GM23338 (cell line): ENCODE results near the gene TM9SF4. TPM values are rescaled to one million over a fixed set of nuclear protein-coding genes. Genes with fewer than 3 reads are reported as not detected.

Source experiments
- ATAC-seq: fragments of 200-7000 bp; cut with Tn5 transposase; 3 replicates; pipeline ENCODE4 v1.9.1; 2020
- DNase-seq: peaks from one replicate; pipeline ENCODE4 v3.0.0-alpha.2; 2015; ENCODE audit warnings: low spot score
- H2AFZ ChIP-seq: fragments of 200-600 bp; sonication (generic); 2 replicates; pipeline ENCODE4 v1.8.0; 2016; ENCODE audit warnings: antibody characterized with exemption, mild to moderate bottlenecking, moderate library complexity
- H3F3A ChIP-seq: fragments of 200-600 bp; sonication (generic); replicated peaks from 2 replicates; pipeline ENCODE4 v1.8.0; 2017; ENCODE audit warnings: antibody characterized with exemption, mixed run types, low read depth
- H3K27ac ChIP-seq: fragments of 200-600 bp; sonication (generic); 2 replicates; pipeline ENCODE4 v1.6.1; 2016; ENCODE audit warnings: low read depth
- H3K27me3 ChIP-seq: fragments of 200-600 bp; sonication (generic); 2 replicates; pipeline ENCODE4 v1.8.0; 2016; ENCODE audit warnings: mild to moderate bottlenecking, mixed run types, moderate library complexity; ENCODE audit not compliant: insufficient read depth
- H3K36me3 ChIP-seq: fragments of 200-600 bp; sonication (generic); 2 replicates; pipeline ENCODE4 v1.8.0; 2016; ENCODE audit warnings: mild to moderate bottlenecking; ENCODE audit not compliant: insufficient read depth
- H3K4me1 ChIP-seq: fragments of 200-600 bp; sonication (generic); 2 replicates; pipeline ENCODE4 v1.8.0; 2016; ENCODE audit warnings: mild to moderate bottlenecking, moderate library complexity; ENCODE audit not compliant: insufficient read depth
- H3K4me2 ChIP-seq: fragments of 200-600 bp; sonication (generic); 2 replicates; pipeline ENCODE4 v1.7.1; 2017; ENCODE audit warnings: mixed run types
- H3K4me3 ChIP-seq: fragments of 200-600 bp; sonication (generic); 2 replicates; pipeline ENCODE4 v1.6.1; 2016; ENCODE audit warnings: mixed run types
- H3K79me2 ChIP-seq: fragments of 200-600 bp; sonication (generic); replicated peaks from 2 replicates; pipeline ENCODE4 v1.8.0; 2017; ENCODE audit warnings: mild to moderate bottlenecking; ENCODE audit not compliant: insufficient read depth
- H3K9me2 ChIP-seq: fragments of 200-600 bp; sonication (generic); 2 replicates; pipeline ENCODE4 v1.8.0; 2017; ENCODE audit not compliant: insufficient read depth
- H4K20me1 ChIP-seq: fragments of 200-600 bp; sonication (generic); replicated peaks from 2 replicates; pipeline ENCODE4 v1.8.0; 2017; ENCODE audit warnings: mild to moderate bottlenecking; ENCODE audit not compliant: insufficient read depth
- H3K27ac Mint-ChIP-seq: 2 replicates; pipeline ENCODE4 v1.8.0; 2020; ENCODE audit warnings: inconsistent platforms, mild to moderate bottlenecking, moderate library complexity, mixed read lengths
- H3K27me3 Mint-ChIP-seq: 3 replicates; pipeline ENCODE4 v1.8.0; 2022; ENCODE audit warnings: low read depth, mild to moderate bottlenecking, moderate library complexity, mixed read lengths, inconsistent platforms; ENCODE audit not compliant: insufficient read depth, poor library complexity
- H3K36me3 Mint-ChIP-seq: 3 replicates; pipeline ENCODE4 v1.8.0; 2021; ENCODE audit warnings: low read depth, mild to moderate bottlenecking, inconsistent platforms, moderate library complexity, mixed read lengths
- H3K4me1 Mint-ChIP-seq: 3 replicates; pipeline ENCODE4 v1.8.0; 2020; ENCODE audit warnings: mild to moderate bottlenecking, inconsistent platforms, mixed read lengths
- H3K4me3 Mint-ChIP-seq: 3 replicates; pipeline ENCODE4 v1.8.0; 2021; ENCODE audit warnings: moderate library complexity, mild to moderate bottlenecking, inconsistent platforms, mixed read lengths
- H3K9me3 Mint-ChIP-seq: 3 replicates; pipeline ENCODE4 v1.8.0; 2020; ENCODE audit warnings: moderate library complexity, mild to moderate bottlenecking, inconsistent platforms, mixed read lengths
- CREB1 ChIP-seq: fragments of 250-450 bp; sonication (Bioruptor Pico); IDR thresholded peaks from 2 replicates; pipeline ENCODE4 v1.5.0; 2020; ENCODE audit warnings: low read depth, mild to moderate bottlenecking, moderate library complexity
- EZH2 ChIP-seq: fragments of 200-600 bp; sonication (generic); IDR thresholded peaks from one replicate; pipeline ENCODE4 v1.8.0; 2017; ENCODE audit warnings: antibody characterized with exemption, mild to moderate bottlenecking, low read depth; ENCODE audit not compliant: unreplicated experiment
- EZH2phosphoT487 ChIP-seq: fragments of 200-600 bp; sonication (generic); IDR thresholded peaks from one replicate; pipeline ENCODE4 v1.8.1; 2018; ENCODE audit warnings: antibody characterized with exemption; ENCODE audit not compliant: unreplicated experiment
- POLR2AphosphoS5 ChIP-seq: IDR thresholded peaks from 2 replicates; pipeline ENCODE4 v1.6.1; 2016; ENCODE audit warnings: antibody characterized with exemption, low read depth
- STAT1 ChIP-seq: IDR thresholded peaks from one replicate; pipeline ENCODE4 v1.6.1; 2016; ENCODE audit warnings: antibody characterized with exemption; ENCODE audit not compliant: unreplicated experiment
- ZNF114 ChIP-seq: fragments of 250-450 bp; sonication (Bioruptor Pico); IDR thresholded peaks from 2 replicates; pipeline ENCODE4 v1.5.0; 2020; ENCODE audit warnings: mild to moderate bottlenecking, moderate library complexity
- polyA plus RNA-seq: library from polyadenylated mRNA; unstranded; fragments of >200 nt; fragmentation: Nextera tagmentation; extraction: Ambion mirVana; gene quantifications from 2 replicates; pipeline ENCODE4 v1.2.1, GENCODE V29; 2016
- total RNA-seq: library from RNA; depleted of rRNA; stranded (reverse); fragments of >200 nt; shearing (Covaris generic); gene quantifications from 2 replicates; pipeline ENCODE4 v1.2.3, GENCODE V29; 2014
- TF ChIP-seq, protein P1 (sequence below): IDR thresholded peaks from 2 replicates; pipeline ENCODE4 v1.6.1; 2016; ENCODE audit warnings: antibody characterized with exemption
- TF ChIP-seq, protein P2 (sequence below): IDR thresholded peaks from one replicate; pipeline ENCODE4 v1.6.1; 2018; ENCODE audit warnings: antibody characterized with exemption; ENCODE audit not compliant: unreplicated experiment
- TF ChIP-seq, protein P3 (sequence below), 2 experiments: fragments of 200-600 bp in 1 of 2; sonication (generic) in 1 of 2; conservative IDR thresholded peaks; 2 replicates each; pipeline versions ENCODE4 v1.5.1 to v1.6.1; 2016 to 2017; ENCODE audit warnings: antibody characterized with exemption in 2 of 2, low read depth in 2 of 2, mild to moderate bottlenecking in 2 of 2, moderate library complexity in 1 of 2

TM9SF4 gene
- total and polyA plus RNA-seq, 2 experiments from 2014 or later = 20.4 to 52.6 TPM

GRCh38 chr20:32069711-32070110 is 39.8 kb upstream of the TM9SF4 start:
- no peaks in the 10 kb centered on the region; the same call in 1 of the 2 replicates for H3K9me2 ChIP-seq
- no peaks in the 10 kb centered on the region for H3K36me3 Mint-ChIP-seq
- no peak overlapping the region for H3K27ac ChIP-seq
- H3K27me3 ChIP-seq = no peaks in the 10 kb centered on the region
- H2AFZ ChIP-seq = no peak overlapping the region
- no peak overlapping the region for H3K4me2 ChIP-seq
- peaks cover 14% of the 10 kb centered on the region; the same call in 2 of the 3 replicates for H3K9me3 Mint-ChIP-seq
- H3K4me3 ChIP-seq = no peak overlapping the region
- no peak overlapping the region for H3K4me3 Mint-ChIP-seq
- H3K27ac Mint-ChIP-seq = no peak overlapping the region
- no peaks in the 10 kb centered on the region for H3F3A ChIP-seq
- H3K27me3 Mint-ChIP-seq = peaks cover 3% of the 10 kb centered on the region
- no peaks in the 10 kb centered on the region; the same call in 1 of the 2 replicates for H3K4me1 ChIP-seq
- peaks cover 3% of the 10 kb centered on the region; the same call in 2 of the 3 replicates for H3K4me1 Mint-ChIP-seq
- DNase-seq (no peak), ATAC-seq (no peak)
- no peaks in the 10 kb centered on the region for H3K36me3 ChIP-seq
- no peaks in the 10 kb centered on the region for H4K20me1 ChIP-seq
- no peak for TF ChIP-seq ZNF114 (CRISPR knock-in tag)
- TF ChIP-seq EZH2 = no peak
- no peak for TF ChIP-seq POLR2AphosphoS5
- TF ChIP-seq, protein P1, sequence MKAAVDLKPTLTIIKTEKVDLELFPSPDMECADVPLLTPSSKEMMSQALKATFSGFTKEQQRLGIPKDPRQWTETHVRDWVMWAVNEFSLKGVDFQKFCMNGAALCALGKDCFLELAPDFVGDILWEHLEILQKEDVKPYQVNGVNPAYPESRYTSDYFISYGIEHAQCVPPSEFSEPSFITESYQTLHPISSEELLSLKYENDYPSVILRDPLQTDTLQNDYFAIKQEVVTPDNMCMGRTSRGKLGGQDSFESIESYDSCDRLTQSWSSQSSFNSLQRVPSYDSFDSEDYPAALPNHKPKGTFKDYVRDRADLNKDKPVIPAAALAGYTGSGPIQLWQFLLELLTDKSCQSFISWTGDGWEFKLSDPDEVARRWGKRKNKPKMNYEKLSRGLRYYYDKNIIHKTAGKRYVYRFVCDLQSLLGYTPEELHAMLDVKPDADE = no peak
- H3K79me2 ChIP-seq = no peaks in the 10 kb centered on the region

- Histone ChIP-seq H3F3A (no peaks in the 10 kb centered on the region), H3K79me2 (no peaks in the 10 kb centered on the region), H3K27me3 (no peaks in the 10 kb centered on the region), H3K36me3 (no peaks in the 10 kb centered on the region), H2AFZ (peak overlapping the region; percentile 67), H4K20me1 (no peaks in the 10 kb centered on the region), H3K4me1 (no peaks in the 10 kb centered on the region; the same call in 1 of the 2 replicates), H3K4me2 (no peak overlapping the region), H3K9me2 (no peaks in the 10 kb centered on the region; the same call in 1 of the 2 replicates), H3K27ac (no peak overlapping the region), H3K4me3 (no peak overlapping the region)
- peaks cover 14% of the 10 kb centered on the region; the same call in 2 of the 3 replicates for H3K9me3 Mint-ChIP-seq
- H3K27ac Mint-ChIP-seq = no peak overlapping the region
- no peak overlapping the region for H3K4me3 Mint-ChIP-seq
- H3K27me3 Mint-ChIP-seq = peaks cover 3% of the 10 kb centered on the region
- no peak for ATAC-seq
- peaks cover 3% of the 10 kb centered on the region; the same call in 2 of the 3 replicates for H3K4me1 Mint-ChIP-seq
- no peaks in the 10 kb centered on the region for H3K36me3 Mint-ChIP-seq
- no peak for DNase-seq
- no peak for TF ChIP-seq EZH2phosphoT487
- TF ChIP-seq, protein P2, sequence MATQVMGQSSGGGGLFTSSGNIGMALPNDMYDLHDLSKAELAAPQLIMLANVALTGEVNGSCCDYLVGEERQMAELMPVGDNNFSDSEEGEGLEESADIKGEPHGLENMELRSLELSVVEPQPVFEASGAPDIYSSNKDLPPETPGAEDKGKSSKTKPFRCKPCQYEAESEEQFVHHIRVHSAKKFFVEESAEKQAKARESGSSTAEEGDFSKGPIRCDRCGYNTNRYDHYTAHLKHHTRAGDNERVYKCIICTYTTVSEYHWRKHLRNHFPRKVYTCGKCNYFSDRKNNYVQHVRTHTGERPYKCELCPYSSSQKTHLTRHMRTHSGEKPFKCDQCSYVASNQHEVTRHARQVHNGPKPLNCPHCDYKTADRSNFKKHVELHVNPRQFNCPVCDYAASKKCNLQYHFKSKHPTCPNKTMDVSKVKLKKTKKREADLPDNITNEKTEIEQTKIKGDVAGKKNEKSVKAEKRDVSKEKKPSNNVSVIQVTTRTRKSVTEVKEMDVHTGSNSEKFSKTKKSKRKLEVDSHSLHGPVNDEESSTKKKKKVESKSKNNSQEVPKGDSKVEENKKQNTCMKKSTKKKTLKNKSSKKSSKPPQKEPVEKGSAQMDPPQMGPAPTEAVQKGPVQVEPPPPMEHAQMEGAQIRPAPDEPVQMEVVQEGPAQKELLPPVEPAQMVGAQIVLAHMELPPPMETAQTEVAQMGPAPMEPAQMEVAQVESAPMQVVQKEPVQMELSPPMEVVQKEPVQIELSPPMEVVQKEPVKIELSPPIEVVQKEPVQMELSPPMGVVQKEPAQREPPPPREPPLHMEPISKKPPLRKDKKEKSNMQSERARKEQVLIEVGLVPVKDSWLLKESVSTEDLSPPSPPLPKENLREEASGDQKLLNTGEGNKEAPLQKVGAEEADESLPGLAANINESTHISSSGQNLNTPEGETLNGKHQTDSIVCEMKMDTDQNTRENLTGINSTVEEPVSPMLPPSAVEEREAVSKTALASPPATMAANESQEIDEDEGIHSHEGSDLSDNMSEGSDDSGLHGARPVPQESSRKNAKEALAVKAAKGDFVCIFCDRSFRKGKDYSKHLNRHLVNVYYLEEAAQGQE = no peak
- TF ChIP-seq POLR2AphosphoS5 = no peak
- no peak for TF ChIP-seq STAT1
- no peak for TF ChIP-seq CREB1 (CRISPR knock-in tag)
- TF ChIP-seq, protein P3, sequence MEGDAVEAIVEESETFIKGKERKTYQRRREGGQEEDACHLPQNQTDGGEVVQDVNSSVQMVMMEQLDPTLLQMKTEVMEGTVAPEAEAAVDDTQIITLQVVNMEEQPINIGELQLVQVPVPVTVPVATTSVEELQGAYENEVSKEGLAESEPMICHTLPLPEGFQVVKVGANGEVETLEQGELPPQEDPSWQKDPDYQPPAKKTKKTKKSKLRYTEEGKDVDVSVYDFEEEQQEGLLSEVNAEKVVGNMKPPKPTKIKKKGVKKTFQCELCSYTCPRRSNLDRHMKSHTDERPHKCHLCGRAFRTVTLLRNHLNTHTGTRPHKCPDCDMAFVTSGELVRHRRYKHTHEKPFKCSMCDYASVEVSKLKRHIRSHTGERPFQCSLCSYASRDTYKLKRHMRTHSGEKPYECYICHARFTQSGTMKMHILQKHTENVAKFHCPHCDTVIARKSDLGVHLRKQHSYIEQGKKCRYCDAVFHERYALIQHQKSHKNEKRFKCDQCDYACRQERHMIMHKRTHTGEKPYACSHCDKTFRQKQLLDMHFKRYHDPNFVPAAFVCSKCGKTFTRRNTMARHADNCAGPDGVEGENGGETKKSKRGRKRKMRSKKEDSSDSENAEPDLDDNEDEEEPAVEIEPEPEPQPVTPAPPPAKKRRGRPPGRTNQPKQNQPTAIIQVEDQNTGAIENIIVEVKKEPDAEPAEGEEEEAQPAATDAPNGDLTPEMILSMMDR (conservative IDR thresholded peaks at IDR 0.05; ENCODE audit: low read depth in 2 of 2) = no peak
These were observed 39.2 kb upstream of the TM9SF4 start for GRCh38 chr20:32070282-32070681.
